ENCODE measurements around the gene CYP24A1. TPM values are rescaled to one million over a fixed set of nuclear protein-coding genes. Genes with fewer than 3 reads are reported as not detected.

CYP24A1 gene
- polyA plus RNA-seq, 1 donor from 2014 or later: 0.12 TPM

- H3K9me3 ChIP-seq (ENCODE audit: low read length): no peaks in the 10 kb centered on the region
- no peak overlapping the region for H3K27ac ChIP-seq (ENCODE audit: low read length)
- H2AFZ ChIP-seq (ENCODE audit: low read depth, low read length): no peak overlapping the region
- H3F3A ChIP-seq (ENCODE audit: insufficient read depth, low read length, poor library complexity, severe bottlenecking): no peaks in the 10 kb centered on the region
- peaks cover 54% of the 10 kb centered on the region for H3K27me3 ChIP-seq (ENCODE audit: insufficient read depth, low read depth, low read length)
- no peaks in the 10 kb centered on the region for H4K20me1 ChIP-seq (ENCODE audit: insufficient read depth)
- no peaks in the 10 kb centered on the region for H3K79me2 ChIP-seq (replicated peaks; ENCODE audit: insufficient read depth, low read length)
- no peak for TF ChIP-seq REST (IDR thresholded peaks at IDR 0.05; ENCODE audit: borderline replicate concordance)
- TF ChIP-seq MXI1 (conservative IDR thresholded peaks at IDR 0.05; ENCODE audit: poor library complexity, severe bottlenecking): no peak
- no peak for TF ChIP-seq EZH2 (IDR thresholded peaks at IDR 0.05; ENCODE audit: borderline replicate concordance, insufficient read depth, low read length, poor library complexity, severe bottlenecking)
- no peak for TF ChIP-seq RAD21 (conservative IDR thresholded peaks at IDR 0.05)
- TF ChIP-seq POLR2AphosphoS5 (IDR thresholded peaks at IDR 0.05): no peak
- no peak for TF ChIP-seq EP300 (conservative IDR thresholded peaks at IDR 0.05; ENCODE audit: poor library complexity, severe bottlenecking)
- TF ChIP-seq SMC3 (conservative IDR thresholded peaks at IDR 0.05; ENCODE audit: poor library complexity): no peak
- no peak for TF ChIP-seq TAF1 (IDR thresholded peaks at IDR 0.05; ENCODE audit: low read depth)
- no peak for TF ChIP-seq CTCF (IDR thresholded peaks at IDR 0.05; ENCODE audit: poor library complexity, severe bottlenecking)
- H3K9ac ChIP-seq (ENCODE audit: low read length): no peak overlapping the region
- H3K4me3 ChIP-seq (ENCODE audit: low read length): no peak overlapping the region
- no peaks in the 10 kb centered on the region for H3K36me3 ChIP-seq (ENCODE audit: insufficient read depth, low read length)
- no peaks in the 10 kb centered on the region for H3K9me2 ChIP-seq (ENCODE audit: insufficient read depth, low read length)
- no peak overlapping the region for H3K4me2 ChIP-seq (ENCODE audit: low read length)
Measured at GRCh38 chr20:54170026-54170471, 3.7 kb downstream of the CYP24A1 start.

- H3K27ac ChIP-seq (ENCODE audit: low read length): no peak overlapping the region
- no peaks in the 10 kb centered on the region for H3K9me2 ChIP-seq (ENCODE audit: insufficient read depth, low read length)
- TF ChIP-seq TAF1 (IDR thresholded peaks at IDR 0.05; ENCODE audit: low read depth): no peak
- no peak for TF ChIP-seq EP300 (conservative IDR thresholded peaks at IDR 0.05; ENCODE audit: poor library complexity, severe bottlenecking)
- no peaks in the 10 kb centered on the region for H3K36me3 ChIP-seq (ENCODE audit: insufficient read depth, low read length)
- H3K79me2 ChIP-seq (replicated peaks; ENCODE audit: insufficient read depth, low read length): no peaks in the 10 kb centered on the region
- no peaks in the 10 kb centered on the region for H3K9me3 ChIP-seq (ENCODE audit: low read length)
- no peak overlapping the region for H3K4me3 ChIP-seq (ENCODE audit: low read length)
- no peak overlapping the region for H3K4me2 ChIP-seq (ENCODE audit: low read length)
- H4K20me1 ChIP-seq (ENCODE audit: insufficient read depth): no peaks in the 10 kb centered on the region
- no peak overlapping the region for H3K9ac ChIP-seq (ENCODE audit: low read length)
- H2AFZ ChIP-seq (ENCODE audit: low read depth, low read length): no peak overlapping the region
- H3K27me3 ChIP-seq (ENCODE audit: insufficient read depth, low read depth, low read length): peaks cover 45% of the 10 kb centered on the region
- H3F3A ChIP-seq (ENCODE audit: insufficient read depth, low read length, poor library complexity, severe bottlenecking): no peaks in the 10 kb centered on the region
Measured at GRCh38 chr20:54168961-54169862, 4.6 kb downstream of the CYP24A1 start.
